GM19463 (cell line): ENCODE results near the gene SH2D4B.

Source experiments
- ATAC-seq: cut with Tn5 transposase; IDR thresholded peaks from one replicate; pipeline ENCODE4 v1.9.1; 2021; ENCODE audit warnings: mild to moderate bottlenecking, moderate library complexity; ENCODE audit not compliant: unreplicated experiment

Gene SH2D4B

GRCh38 chr10:80585812-80586211 lies 48.1 kb downstream of the SH2D4B start:
- ATAC-seq = no peak

GRCh38 chr10:80588546-80588945 lies 50.8 kb downstream of the SH2D4B start:
- no peak for ATAC-seq

- peak; percentile 91 for ATAC-seq
These were observed 52.1 kb downstream of the SH2D4B start for GRCh38 chr10:80589726-80590373.

GRCh38 chr10:80590585-80591125 lies 53.0 kb downstream of the SH2D4B start:
- ATAC-seq = no peak

GRCh38 chr10:80596391-80597257 lies 58.9 kb downstream of the SH2D4B start:
- ATAC-seq = peak; percentile 25

GRCh38 chr10:80598084-80598798 lies 60.5 kb downstream of the SH2D4B start:
- peak; percentile 49 for ATAC-seq

- no peak for ATAC-seq
These were observed 61.2 kb downstream of the SH2D4B start for GRCh38 chr10:80598951-80599350.

- ATAC-seq = peak; percentile 68
These were observed 61.7 kb downstream of the SH2D4B start for GRCh38 chr10:80599424-80599847.

- ATAC-seq = no peak
These were observed 62.6 kb downstream of the SH2D4B start for GRCh38 chr10:80600256-80600655.

- no peak for ATAC-seq
These were observed 65.2 kb downstream of the SH2D4B start for GRCh38 chr10:80602881-80603280.

GRCh38 chr10:80603516-80603915 lies 65.8 kb downstream of the SH2D4B start:
- no peak for ATAC-seq

GRCh38 chr10:80608706-80609105 lies 71.0 kb downstream of the SH2D4B start:
- ATAC-seq = no peak

GRCh38 chr10:80609331-80609730 lies 71.6 kb downstream of the SH2D4B start:
- no peak for ATAC-seq

GRCh38 chr10:80611481-80612185 lies 73.9 kb downstream of the SH2D4B start:
- ATAC-seq = no peak

- ATAC-seq = no peak
These were observed 74.6 kb downstream of the SH2D4B start for GRCh38 chr10:80612261-80612660.

GRCh38 chr10:80613466-80614170 lies 75.9 kb downstream of the SH2D4B start:
- no peak for ATAC-seq

GRCh38 chr10:80614576-80615416 lies 77.1 kb downstream of the SH2D4B start:
- no peak for ATAC-seq

GRCh38 chr10:80617807-80618206 lies 80.1 kb downstream of the SH2D4B start:
- ATAC-seq = no peak

- ATAC-seq = no peak
These were observed 81.3 kb downstream of the SH2D4B start for GRCh38 chr10:80619036-80619435.
